Measurements from ENCODE around the gene MRPL43. TPM values are rescaled to one million over a fixed set of nuclear protein-coding genes. Genes with fewer than 3 reads are reported as not detected.

Gene MRPL43
- total and polyA plus RNA-seq, 9 of the 15 experiments (the other 6 are each of a cell fraction or from before 2014, with no cell fraction given), result 15.1 to 63.7 (median 37.2) TPM

GRCh38 chr10:101028446-101029337 lies 41.4 kb upstream of the MRPL43 start:
- Histone ChIP-seq H4K20me1 (replicated peaks; ENCODE audit: control insufficient read depth, insufficient read depth, low read length) (no peaks in the 10 kb centered on the region), H3K4me2 (ENCODE audit: insufficient read depth, low read length) (no peak overlapping the region), H2AFZ (ENCODE audit: low read depth, low read length) (no peak overlapping the region), H3K4me1 (replicated peaks in 1 of 2; ENCODE audit: control insufficient read depth in 2 of 2, insufficient read depth in 2 of 2, low read length in 2 of 2) (peaks cover 6 to 36% of the 10 kb centered on the region in 2 experiments), H3K9me3 (replicated peaks; ENCODE audit: control insufficient read depth, insufficient read depth, low read depth, low read length) (no peaks in the 10 kb centered on the region), H3K36me3 (ENCODE audit: control insufficient read depth, insufficient read depth, low read length) (no peaks in the 10 kb centered on the region), H3K4me3 (no peak overlapping the region), H3K79me2 (ENCODE audit: control insufficient read depth, insufficient read depth, low read length) (no peaks in the 10 kb centered on the region), H3K27ac (ENCODE audit: extremely low read depth, low read depth, low read length) (no peak overlapping the region), H3K27me3 (ENCODE audit: control insufficient read depth in 2 of 2, insufficient read depth in 2 of 2, low read length in 2 of 2) (peaks cover 2 to 4% of the 10 kb centered on the region in 2 experiments; a peak in 4 of 5 replicates), H3K9me1 (ENCODE audit: control insufficient read depth, insufficient read depth, low read length) (no peaks in the 10 kb centered on the region), H3K9ac (ENCODE audit: insufficient read depth in 1 of 2, low read depth in 2 of 2, low read length in 2 of 2) (no peak overlapping the region)
- FAIRE-seq, result no peak
- POLR2A ChIA-PET, result interaction anchor here (0.6 to 1.2 kb wide), 2 partner anchors 18 to 22 kb away, joined by 3 to 4 read pairs; no protein-coding TSS in a partner anchor
- WGBS (ENCODE audit: insufficient coverage, low coverage, missing lambda C conversion rate), result 17% methylated on average over 4 of the region's 7 CpGs
- intact Hi-C loops (cut with micrococcal nuclease) (no loop called here), in situ Hi-C loops (cut with MboI) (no loop called here)
- no peak for DNase-seq (ENCODE audit: extremely low read depth in 1 of 4, low spot score in 3 of 4)
- BruUV-seq (replicated peaks), result no TSS peak
- ATAC-seq, result 0 out of 3 replicates have a peak, but pooled peaks have one; percentile 16
- CTCF ChIA-PET (ENCODE audit: low intra/inter-chr PET ratio), result no interaction called here
- TF ChIP-seq ZNF592 (IDR thresholded peaks at IDR 0.05) (no peak), MGA (IDR thresholded peaks at IDR 0.05) (no peak)
